ENCODE results near the gene LINC00632.

- TF ChIP-seq POLR2AphosphoS5 (IDR thresholded peaks at IDR 0.05; ENCODE audit: low read depth, low read length) (no peak), POLR2A (IDR thresholded peaks at IDR 0.05; ENCODE audit: low read depth, low read length) (no peak), PAX5 (IDR thresholded peaks at IDR 0.05; ENCODE audit: insufficient read depth, low read length, severe bottlenecking) (no peak), TAF1 (IDR thresholded peaks at IDR 0.05; ENCODE audit: low read depth, low read length) (no peak), SPI1 (IDR thresholded peaks at IDR 0.05; ENCODE audit: low read depth, low read length) (no peak), POU2F2 (IDR thresholded peaks at IDR 0.05; ENCODE audit: low read depth, low read length) (no peak)
These were observed 65.7 kb downstream of the LINC00632 start for GRCh38 chrX:140775211-140775610.

Data from GM12891 (cell line).